ENCODE measurements around the gene RNF157.

RNF157 gene

DNA sequence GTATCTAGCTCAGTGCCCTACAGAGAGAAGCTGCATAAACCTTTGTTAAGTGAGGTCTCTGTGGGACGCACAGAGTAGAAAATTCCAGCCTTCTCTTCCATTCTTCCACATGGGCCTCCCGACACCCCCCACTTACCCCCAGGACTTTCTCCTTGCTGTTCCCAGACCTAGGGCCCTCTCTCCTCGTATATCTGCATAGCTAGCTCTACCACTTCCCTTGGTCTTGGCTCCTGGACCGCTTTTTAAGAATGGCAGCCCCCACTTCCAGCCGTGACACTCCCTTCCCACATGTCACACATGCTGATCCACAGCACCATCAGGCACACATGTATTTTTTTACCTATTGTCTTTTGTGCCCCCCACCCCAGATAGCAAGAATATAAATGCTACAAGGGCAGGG lies 82.5 kb downstream of the RNF157 start:
- no peak for DNase-seq (ENCODE audit: low spot score)

DNA sequence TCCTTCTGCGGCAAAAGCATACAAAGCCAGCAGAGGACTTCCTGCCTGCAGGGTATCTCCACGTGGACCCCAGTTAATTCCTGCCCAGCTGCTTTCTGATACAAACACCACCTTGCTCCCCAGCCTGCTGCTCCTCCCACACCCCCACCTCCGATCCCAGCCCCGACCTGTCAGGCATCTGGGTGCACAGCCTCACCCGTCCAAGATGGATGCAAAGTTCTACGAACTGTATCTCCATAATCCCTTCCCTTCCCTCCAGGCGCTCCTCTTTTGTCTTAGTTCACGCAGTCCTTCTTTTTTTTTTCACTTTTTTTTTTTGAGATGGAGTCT lies 83.7 kb downstream of the RNF157 start:
- DNase-seq (ENCODE audit: low spot score): no peak

DNA sequence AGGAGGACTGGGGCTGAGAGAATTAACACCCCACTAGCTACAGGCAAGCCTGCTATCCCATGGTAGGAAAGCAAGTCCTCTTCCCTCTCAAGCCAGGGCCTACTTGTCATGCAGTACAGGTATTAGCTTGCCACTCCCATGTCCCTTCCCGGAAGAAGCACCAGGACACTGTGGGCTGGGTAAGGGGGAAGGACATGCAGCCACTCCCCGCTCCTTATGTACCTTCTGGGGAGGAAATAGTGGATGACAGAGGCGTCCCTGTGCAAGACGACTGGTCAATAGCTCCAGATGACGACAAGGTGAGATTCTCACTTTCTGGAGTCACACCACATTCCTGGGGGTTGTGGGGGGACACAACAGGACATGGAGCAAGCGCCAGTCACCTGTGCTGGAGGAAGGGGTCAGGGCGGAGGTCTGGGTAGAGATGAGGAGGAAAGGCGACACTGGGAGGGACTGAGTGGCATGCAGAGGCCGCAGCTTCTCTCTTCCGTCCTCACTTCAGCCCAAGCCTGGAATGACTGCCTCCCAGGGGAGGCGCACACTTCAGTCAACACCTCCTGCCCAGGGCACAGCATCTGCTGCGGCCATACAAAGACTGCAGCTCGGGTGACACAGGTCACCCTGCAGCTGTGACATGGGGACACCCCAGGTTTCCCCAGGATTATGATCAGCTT lies 84.2 kb downstream of the RNF157 start:
- no peak for DNase-seq (ENCODE audit: low spot score)

DNA sequence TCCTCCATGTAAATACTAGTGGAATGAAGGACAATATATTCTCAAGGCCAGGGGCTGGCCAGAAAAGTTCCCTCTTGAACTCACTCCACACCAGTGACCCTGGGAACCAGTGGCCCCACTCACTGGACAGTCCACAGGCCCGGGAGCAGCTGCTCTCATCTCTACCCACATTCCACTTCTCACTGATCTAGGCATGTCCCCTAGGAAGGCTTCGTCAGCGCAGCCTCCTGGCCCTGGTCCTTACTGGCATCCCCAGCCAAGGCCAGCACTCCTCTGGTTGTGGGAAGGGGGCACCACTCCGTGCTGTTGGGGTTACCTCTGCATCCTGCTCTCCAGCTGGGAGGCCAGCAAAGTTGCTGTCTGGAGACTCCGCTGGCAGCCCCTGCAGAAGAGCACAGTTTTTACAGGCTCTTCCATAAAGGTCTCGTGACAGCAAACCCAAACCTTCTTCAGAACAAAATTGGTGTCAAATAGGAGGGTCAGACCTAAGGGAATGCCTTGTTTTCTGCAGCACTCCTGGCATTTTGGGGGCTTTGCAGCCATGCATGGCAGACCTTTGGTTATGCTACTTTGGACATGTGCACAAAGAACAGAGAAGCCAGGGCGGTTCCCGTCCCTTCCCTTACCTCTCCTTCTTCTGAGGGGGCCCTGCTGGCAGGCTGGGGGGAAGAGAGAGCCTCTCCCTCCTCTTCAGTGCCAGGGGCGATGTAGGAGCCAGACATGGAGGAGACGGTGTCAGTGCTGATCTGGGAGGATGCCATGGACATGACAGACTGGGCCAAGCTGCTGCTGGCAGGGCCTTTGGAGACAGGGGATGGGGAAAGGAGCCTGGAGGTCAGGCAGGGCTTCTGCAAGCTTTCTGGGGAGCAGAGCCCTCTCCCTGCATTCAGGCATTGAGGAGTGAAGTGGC lies 85.1 kb downstream of the RNF157 start:
- no peak for DNase-seq (ENCODE audit: low spot score)

DNA sequence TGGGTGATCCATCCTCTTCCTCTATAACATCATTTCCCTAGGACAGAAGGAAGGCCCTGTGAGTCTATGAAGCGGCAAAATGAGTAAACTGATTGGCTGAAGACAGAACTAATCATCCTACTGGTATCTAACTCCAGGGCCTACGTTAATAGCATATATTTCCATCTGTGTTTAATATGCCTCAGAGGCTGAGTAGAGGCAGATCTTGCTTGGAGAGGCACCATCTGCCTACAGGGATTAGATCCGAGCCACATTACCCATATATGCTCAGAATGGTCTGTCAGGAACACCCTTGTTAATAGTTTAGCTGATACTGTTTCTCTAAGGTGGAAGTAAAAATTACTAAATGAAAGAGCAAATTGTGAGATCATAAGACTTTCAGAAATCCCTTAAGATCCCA lies 86.0 kb downstream of the RNF157 start:
- DNase-seq (ENCODE audit: low spot score): no peak

DNA sequence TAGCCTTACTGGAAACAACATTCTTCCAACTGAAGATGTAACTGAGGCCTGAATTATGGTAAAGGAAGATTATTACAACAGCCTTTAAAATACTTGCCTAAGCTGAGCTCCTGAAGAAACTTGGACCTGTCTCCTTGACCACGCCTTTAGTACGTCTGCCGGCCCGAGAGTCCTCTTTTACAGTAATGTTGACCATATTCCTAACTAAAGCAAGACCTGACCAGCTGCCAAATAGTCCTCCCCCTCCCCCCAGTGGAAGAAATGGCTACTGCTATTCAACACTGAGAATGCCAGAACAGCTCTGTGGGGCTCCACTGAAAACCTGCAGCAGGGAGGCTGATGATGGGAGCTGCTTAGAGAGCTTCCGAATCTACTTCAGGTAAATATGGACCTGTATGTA lies 86.7 kb downstream of the RNF157 start:
- no peak for DNase-seq (ENCODE audit: low spot score)

DNA sequence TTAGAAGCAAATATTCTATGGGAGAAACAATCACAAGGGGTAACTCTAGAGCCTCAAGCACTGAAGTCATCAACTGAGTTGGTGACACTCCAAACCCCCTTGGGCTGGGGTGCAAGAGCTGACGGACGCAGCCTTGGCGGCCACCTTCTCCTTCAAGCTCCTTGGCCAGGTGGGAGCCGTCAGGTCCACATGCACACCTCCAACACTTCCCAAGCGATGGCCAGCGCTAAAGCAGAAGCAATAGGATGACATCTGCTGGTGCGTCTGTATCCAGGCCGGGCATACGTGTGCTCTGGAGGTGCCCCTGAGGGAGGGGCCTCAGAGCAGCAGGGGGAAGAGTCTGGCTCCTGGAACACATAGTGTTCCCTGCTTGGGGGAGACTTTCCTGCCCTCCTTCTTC lies 87.1 kb downstream of the RNF157 start:
- no peak for DNase-seq (ENCODE audit: low spot score)

DNA sequence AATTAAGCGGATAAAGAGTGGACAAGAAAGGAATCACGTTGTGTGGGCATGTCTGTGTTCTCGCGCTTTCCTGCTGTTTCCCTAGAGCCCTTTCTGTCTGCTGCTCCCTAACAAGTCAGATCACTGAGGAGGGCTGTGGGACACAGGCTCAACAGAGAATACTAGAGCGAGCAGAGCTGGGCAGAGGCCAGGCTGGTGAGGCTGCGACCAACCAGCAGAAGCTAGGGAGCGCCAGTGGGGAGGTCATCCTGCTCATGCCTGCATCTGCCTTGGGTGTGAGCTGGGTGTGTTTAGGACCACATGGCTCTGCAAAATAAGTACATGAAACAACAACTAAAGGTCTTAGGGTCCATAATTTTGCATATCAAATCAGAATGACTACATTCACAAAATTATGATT lies 87.7 kb downstream of the RNF157 start:
- DNase-seq (ENCODE audit: low spot score): peak; percentile 38

DNA sequence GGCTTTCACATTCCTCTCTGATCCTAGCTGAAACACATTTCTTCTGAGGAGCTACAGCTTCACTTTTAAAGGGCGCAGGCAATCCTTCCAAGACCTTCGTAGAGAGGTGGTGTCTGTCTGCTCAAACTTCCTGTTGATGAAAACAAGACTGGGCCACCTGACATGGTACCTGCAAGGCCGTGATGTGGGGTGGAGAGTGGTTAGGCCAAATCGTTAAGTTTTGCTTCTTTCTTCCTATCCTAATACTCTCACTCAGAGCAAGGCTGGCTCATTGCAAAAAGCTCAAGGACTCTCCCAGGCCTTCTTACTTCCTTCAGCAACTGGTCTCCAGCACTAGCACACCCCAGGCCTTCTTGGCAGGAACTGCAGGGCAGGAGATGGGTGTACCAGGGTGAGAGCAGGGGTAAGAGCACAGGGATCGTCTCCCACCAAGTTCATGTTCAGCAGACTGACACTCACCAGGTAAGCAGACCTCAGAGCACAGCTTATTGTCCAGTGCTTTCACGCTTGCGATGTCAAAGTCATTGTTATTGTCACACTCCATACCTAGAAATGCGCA lies 88.3 kb downstream of the RNF157 start:
- no peak for DNase-seq (ENCODE audit: low spot score)

DNA sequence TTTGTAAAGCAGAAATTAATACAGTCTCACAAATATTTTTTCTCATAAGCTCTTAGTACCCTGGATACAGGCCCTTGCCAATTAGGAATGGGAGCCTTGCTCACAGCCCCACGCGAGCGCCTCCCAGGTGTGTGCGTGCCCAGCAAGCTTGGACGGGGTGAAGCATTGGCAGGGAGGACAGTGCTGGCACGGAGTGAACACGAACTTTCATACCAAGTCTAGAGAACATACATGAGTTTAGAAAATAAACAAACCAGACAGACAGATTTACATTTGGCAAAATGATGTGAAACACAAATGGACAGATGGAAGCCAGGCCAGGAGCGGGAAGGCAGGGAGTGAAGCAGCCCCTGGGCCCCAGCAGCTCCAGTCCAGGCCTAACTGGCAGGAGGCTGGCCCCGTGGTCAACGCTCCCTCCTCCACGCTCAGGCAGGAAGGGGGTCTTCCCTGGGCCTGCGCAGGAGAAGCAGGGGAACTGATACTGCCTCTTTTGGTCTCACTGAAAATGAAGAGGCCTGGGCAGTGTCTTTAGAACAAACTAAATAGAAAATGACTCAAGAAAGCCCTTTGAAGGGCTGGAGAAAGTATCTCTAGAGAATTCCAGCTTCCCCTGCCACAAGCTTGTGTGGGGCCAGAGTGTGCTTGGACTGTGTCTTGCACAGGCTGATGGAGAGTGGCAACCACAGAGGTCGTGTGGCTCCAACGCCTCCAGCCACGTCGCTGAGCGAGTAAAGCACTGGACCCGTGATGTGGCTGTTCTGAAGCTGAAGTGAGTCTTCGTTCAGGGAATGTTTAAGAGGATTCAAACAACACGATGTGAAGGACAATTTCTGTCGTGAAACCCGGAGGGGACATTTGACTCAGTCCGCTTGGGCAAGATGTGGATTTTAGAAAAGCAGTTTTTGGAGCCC lies 89.3 kb downstream of the RNF157 start:
- no peak for DNase-seq (ENCODE audit: low spot score)

DNA sequence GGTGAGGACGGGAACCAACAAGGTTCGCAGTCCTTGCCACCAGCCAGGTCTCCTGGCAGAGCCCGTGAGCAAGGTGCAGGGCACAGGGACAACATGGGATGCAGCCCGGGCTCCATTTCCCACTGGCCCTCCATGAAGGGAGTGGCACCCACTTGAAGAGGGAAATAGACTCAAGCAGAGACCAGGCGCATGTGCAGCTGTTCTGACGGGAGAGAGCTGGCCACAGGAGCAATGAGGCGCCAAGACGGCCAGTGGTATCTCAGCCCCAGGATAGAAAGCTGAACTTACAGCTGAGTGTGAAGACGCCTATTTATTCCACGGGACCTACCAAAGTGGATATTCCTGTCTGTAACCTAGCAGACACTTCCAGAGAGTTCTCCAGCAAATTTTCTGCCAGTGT lies 91.1 kb downstream of the RNF157 start:
- no peak for DNase-seq (ENCODE audit: low spot score)

DNA sequence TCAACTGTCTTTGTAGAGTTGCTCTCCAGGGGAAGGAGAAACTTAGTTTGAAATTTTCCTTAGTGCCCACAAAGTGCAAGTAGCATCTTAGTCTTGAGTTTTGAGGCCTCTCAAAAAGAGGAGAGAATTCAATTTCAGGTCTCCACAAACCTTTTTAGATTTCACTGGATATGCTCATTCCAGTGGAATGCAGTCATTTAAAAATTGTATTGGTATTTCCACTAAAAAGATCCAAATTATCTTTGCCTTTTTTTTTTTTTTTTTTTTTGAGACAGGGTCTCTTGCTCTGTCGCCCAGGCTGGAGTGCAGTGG lies 92.3 kb downstream of the RNF157 start:
- no peak for DNase-seq (ENCODE audit: low spot score)

DNA sequence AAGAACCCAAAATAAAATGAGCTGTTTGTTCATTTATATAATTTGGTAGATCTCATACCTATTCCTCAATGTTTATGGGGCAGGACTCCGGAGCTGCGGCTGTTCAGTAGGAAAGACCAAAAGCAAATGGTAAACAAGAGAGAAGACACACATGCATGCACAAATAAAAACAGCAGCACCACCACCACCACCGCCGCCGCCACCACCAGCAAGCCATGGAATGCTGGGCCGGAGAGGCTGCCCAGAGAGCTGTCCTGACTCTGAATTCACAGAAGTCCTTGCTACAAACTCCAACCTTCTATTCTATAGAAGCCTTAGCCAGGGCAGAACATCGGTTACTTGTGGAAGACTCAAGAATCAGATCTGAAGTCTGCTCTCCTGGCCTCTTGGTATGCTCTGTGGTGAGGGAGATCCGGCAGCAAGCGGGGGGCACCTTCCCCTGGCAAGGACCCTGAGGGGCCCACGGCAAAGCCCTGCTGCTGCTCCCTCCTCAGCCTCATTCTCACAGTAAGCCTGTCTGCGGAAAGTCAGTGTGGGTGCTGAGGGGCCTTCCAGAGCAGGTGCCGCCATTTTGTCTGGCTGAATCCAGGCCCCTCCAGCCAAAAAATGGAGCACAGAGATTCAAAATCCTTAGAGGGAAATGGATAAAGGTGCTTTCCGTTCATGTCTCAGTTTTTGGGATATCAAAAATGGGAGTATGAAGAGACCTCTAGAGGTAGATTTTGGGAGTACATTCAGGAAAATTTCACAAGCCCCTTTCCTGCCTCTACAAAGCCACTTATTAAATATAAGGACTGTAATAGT lies 92.9 kb downstream of the RNF157 start:
- DNase-seq (ENCODE audit: low spot score): no peak

DNA sequence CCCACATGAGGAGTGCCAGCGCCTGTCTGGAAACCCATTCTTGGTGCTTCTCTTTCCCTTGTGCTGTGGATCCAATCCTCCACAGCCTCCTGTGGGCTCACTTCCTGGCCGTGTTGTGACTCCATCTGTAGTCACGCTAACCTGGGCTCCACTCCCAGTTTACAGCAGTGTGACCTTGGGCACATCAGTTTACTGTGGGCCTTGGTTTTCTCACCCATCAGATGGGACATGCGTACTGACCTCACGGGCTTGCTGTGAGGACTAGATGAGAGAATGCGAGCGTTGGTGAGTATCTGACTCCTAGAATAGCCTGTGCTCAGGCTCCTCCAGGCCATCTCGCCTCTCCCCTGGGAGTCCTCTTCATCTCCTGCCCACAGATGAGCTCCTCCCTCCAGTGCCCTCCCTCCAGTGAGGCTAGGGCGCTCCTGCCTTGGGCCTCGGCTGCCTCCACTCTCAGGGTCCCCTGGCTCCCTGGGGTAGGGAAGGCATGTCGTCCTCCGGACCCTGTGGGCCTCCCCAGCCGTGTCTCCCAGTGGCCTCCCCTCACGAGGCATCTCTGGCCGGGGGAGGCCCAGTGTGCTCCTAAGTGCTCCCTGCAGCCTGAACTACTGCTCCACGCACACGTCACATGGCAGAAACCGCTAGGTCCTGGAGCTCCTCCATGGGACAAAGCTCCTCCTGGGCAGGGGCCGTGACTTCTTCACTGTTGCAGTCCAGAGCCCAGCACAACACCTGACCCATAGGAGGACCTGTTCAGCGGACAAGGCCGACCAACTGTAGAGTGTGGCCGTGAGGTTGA lies 94.0 kb downstream of the RNF157 start:
- no peak for DNase-seq (ENCODE audit: low spot score)

DNA sequence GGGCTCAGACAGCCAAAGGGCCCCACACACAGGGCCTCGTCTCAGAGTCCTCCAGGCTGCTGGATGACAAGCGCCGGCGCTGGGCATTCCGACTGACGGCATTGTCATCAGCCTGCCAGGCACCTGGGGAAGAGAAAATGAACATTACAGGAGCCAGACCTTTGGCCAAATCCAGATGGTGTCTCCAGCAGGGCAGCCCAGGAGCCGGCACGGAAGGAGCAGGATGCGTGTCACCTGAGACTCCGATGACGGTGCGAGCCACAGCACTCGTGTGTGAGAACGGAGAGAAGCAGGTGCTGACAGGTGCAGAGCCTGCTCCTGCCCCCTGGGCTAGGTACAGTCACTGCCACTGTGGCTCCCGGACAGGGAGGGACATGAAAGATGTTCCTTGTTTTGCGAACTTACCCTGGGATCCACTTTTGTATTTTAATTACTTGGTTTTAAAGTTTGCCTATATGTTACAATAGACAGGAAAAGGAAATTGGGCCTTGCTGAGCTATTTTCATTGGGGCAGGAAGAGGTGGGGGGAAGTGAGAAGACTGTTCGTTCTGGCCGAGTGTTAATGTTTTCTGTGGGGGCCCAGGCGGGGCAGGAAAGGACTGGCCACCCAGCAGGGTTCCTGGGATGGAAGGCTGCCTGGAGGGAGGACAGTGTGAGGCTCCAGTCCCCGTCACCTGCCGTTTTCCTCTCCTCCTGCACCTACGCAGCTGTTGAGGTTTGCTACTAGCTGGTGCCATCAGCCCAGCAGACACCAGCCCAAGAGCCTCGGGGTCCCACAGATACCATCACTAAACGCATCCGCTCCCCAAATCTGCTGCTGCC lies 94.9 kb downstream of the RNF157 start:
- no peak for DNase-seq (ENCODE audit: low spot score)

DNA sequence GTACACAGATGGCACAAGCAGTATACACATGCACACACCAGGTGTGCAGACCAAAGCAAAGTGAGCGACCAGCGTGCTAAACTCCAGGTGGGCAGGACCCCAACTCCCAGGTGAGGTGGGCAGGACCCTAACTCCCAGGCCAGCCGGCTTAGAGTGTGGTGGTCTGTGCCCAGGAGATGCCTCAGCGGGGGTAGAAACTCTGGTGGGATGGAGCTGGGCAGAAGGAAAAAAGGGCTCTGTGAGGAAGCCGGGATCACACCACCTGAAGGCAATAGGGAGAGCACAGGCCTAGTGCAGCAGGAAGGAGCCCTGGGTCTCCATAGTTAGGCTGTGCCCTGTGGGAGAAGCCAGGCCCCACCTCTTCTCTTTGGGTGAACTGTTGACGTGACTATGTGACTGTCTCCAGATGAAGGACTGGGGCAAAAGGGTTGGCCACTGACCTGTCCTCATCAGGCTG lies 97.7 kb downstream of the RNF157 start:
- no peak for DNase-seq (ENCODE audit: low spot score)

DNA sequence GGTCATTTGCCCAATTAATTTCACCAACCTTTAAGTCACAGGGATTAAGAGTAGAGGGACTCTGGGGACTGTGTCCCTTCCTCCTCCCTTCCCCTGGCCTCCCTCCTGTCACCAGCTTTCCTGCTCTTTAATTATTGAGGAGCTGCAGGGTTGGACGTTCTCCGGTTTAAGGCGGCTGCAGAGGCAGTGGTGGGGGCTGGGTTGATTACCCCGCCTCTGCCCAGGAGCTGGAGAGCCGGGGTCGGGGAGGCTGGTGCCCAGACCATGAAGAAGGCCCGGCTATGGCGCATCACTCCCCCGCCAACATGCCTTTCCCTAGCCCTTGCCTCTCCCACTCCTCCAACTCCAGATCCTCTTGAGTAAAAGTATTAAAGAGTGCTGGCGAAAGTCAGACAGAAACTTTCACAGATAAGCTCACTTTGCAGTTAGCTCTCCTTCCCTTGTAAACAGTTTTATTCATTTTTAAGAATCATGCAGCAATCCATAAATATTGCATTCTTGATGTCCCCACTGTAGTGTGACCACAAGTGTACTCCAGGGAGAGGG lies 98.2 kb downstream of the RNF157 start:
- DNase-seq (ENCODE audit: low spot score): no peak

DNA sequence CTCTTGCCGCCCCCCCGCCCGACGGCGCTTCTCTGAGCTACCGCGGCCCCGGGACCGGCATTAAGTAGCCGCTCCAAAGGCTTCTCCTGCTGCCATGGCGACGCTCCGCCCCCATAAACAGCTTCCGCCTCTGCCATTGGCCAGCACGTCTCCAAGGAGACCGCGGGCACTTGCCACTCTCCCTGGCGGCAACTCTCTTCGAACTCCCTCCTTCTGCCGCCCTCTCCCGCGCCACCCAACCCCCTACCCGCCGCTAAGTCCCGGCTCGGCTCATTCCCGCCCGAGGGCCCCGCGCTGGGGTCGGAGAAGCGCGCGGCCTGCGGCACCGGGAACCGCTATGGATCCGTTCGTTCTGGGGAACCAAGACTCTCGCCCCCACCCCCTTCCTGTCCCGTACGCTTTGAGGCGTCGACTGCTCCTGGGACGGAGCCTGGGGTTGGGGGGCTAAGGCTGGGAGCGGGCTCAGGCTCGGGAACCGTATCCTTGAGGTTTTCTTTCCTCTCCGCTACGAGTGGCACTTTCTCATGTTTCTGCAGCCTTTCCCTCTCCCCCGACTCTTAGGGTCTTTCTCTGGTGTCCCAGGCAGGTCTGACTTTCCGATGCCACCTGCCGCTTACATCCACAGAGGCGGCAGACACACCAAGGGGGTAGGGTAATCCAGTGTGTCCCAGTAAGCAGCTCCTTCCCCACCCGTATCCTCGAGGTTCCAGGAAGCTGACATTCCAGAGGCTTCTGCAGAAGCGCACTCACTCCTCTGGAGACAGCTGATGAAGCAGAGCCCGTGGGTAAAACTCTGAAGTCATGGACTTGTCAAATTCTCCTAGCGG lies 98.9 kb downstream of the RNF157 start, which contains the start of gene FOXJ1:
Gene FOXJ1, minus strand, starts transcription at position 34 of the 827 bp plus-strand sequence. CDS start 850 bp downstream, outside the sequence.
- peak; percentile 97 for DNase-seq (ENCODE audit: low spot score)
